Activated CD8-positive, alpha-beta memory T cell treated with anti-CD3 and anti-CD28 coated beads for 1 hour (primary cell): ENCODE data around the gene ALDH1L1.

Experiments used
- DNase-seq, 2 donors: peaks; one replicate each; pipeline ENCODE4 v3.0.0-alpha.2; 2020; ENCODE audit warnings: low read depth in 1 of 2; ENCODE audit errors: extremely low read depth in 1 of 2

The ALDH1L1 gene

DNA sequence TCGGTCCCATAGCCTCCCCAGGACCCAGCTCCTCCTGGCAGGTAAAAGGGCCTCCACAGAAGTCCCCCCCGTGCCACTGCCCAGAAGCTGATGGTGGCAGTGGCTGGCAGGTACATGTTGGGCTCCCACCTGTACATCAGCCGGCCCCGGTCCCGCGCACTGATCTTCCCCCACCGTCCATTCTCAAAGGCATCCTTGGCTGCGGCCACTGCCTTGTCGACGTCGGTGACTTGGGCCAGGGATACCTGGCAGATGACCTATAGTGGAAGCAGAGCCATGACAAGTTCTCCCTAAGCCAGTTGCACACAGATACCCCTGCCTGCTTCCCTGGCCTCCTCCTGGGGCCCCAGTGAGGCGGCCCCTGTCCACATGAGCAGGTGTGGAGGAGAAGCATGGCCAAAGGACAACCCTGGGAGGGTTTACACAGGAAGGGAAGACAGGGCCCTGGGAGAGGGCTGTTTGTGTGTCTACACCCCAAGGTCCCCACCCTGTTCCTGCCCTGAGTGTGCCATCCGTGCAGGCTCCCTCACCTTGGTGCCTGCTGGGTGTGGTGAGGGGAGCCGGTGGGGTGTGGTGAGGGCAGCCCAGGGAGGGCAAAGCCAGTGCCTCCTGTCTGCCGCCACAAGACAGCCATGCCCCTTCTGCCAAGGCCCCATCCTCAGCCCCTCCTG lies 44.8 kb downstream of the ALDH1L1 start:
- DNase-seq: no peak

DNA sequence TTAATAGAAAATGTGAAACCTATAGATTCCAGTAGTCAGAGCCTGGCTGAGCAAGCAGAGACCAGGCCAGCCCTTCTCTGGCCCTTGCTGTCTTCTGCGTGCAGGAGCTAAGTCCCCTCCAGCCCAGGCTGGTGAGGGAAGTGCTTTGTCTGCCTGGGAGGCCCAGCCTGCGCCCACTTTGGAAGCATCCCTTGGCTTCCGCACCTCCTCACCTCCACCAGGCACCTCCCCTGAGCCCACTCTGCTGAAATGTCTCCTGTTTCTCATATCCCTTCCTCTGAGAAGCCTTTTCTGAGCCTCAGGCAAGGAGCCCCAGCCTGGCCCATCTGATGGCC lies 45.3 kb downstream of the ALDH1L1 start:
- DNase-seq: no peak

DNA sequence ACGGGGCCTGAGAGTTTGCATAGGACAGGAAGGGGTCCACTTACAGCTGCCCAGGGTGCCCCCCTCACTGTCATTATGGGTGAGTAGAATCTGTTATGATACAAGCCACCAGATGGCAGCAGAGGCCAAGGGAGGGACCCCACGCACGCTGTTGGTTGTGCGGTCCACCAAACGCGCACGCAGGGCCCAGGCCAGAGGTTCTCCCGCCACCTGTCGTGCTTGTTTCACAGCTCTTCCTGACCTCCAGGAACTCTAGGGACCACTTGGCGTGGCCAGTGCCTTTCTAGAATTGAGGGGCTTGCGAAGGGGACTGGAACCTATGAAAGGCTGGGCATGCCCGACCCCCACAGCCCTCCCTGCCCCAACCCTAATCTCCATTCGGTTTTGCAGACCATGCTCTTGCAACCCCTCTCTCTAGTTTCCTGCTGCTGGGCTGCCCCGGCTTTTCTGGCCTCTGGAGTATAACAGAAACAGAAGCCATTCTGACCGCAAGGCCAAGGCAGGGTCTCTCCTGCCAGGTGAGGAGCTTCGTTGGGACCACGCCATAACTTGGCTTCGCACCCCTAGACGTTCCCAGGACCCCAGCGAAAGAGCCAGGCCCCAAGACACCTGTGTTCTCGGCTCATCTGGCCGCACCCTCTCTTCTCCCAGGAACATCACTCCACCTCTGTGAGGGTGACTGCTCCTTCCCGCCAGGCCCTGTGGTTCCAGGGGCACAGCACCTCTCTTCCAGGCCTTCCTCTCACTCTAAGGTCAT lies 46.0 kb downstream of the ALDH1L1 start:
- peak in 1 of 2 donors; percentile 18 for DNase-seq

DNA sequence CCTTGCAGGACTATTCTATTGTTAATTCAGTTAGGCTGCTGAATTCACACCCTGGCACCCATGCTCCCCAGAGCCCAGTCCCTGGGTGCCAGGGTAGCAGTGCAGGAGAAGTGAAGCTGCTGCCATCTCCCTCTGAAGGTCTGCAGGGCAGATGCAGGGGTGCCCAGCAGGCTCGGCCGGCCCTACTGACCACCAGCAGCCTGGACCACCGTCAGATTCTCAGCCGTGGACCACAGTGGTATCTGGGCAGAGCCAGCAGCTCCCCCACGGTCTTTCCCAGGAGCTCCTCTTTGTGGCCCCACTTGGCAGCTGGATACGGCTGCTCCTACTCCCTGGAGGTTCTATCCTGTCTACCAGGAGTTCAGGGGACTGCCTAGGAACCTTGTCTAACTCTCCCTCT lies 46.8 kb downstream of the ALDH1L1 start:
- DNase-seq: no peak

DNA sequence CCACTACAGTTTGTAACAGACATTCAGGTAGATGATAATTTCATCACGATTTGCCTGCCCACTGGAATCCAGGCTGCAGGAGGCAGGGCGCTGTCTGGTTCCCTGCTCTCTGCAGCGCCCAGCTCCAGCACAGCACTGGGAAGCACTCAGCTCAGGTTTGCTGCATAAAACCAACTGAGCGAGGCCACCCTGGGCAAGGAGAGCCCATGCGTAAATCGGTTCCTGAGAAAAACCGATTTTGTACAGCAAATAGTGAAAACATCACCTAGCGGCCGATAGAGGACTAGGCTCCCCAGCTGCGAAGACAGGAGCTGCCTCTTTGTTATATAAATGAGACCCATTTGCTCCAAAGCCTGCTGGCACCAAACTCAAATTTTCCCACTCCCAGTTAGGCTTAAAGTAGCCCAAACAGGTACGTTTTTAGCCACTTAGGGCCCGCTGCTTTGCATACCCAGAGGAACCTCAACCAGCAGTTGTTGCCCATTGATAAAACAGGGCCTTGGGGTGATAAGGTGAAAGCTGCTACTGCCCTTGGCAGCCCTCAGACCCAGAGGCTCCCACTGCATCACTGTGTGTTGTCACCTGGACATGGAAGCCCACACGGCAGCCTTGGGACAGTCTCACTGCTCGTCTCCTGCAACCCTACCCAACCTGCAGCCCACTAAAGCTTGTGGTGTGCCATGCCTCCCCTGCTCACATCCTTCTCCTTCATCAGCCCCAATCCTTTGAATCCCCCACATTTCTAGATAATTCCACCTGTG lies 47.5 kb downstream of the ALDH1L1 start:
- DNase-seq: no peak

DNA sequence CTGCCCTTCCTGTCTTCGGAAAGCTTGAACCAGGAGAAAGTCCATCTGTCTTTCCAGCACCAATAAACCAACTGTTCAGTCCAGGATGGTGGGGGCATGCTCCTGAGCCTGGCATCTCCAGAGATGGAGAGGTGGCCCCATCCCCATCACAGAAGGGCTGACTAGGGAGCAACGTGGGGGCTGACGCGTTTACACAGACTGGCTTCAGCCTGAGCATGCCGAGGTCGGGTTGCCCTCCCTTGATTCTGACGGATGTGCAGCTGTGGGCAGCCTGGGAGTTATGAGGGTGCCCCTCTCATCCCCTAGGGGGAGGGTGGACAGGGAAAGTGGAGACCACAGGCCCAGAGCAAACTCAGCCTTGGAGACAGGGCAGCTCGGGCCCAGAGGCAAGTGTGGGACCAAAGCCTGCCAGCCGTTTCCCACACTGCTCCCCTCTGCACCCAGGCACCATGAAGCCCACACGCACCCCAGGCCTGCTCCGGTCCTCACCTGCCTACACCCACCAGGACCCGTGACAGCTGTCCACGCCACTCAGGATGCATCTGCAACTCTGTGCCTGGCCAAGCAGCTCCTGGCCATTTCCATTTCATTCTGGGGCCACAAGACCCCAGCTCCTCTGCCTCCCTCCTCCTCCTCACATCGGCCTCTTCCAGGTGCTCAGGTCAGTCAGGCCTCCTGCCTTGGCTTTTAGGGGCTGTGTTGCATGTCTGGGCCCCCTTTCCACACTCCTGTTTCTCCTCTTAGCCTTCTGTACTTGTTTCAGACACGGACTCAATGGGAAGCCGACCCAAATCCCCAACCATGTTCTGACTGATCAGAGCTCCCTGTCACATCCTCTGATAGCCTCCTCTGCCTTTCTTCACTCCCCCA lies 48.3 kb downstream of the ALDH1L1 start:
- no peak for DNase-seq

DNA sequence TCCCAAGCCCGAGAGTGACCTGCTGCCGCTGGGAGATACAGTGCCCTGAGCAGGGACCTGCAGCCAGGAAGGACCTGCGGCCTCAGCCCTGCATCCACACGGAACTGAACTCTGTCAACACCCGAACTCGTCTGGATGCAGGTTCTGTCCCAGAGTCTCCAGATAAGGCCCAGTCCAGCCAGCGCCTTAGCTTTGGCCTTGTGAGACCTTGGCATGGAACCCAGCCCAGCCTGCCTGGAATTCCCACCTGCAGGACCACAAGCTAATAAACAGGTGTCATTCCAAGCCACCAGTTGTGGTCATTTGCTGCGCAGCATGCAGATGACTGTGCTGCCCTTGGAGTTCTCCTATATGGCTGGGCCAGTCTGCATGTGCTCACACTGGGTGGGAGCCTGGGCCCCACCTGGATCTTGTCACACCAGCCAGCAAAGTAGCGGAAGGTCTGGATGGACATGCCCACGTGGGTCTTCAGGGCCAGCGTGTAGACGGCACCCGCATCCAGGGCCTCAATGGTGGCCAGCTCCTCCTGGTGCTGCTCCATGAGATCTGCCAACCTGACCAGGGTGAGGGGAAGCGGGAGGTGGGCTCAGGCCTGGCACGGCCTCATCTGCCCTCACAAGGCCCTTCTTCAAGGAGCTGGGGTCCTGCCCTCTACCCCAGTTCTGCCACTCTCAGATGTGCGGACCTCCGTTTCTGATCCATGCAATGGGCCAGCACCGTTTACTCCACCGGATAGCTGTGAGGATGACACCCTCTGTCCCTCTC lies 49.2 kb downstream of the ALDH1L1 start:
- no peak for DNase-seq

DNA sequence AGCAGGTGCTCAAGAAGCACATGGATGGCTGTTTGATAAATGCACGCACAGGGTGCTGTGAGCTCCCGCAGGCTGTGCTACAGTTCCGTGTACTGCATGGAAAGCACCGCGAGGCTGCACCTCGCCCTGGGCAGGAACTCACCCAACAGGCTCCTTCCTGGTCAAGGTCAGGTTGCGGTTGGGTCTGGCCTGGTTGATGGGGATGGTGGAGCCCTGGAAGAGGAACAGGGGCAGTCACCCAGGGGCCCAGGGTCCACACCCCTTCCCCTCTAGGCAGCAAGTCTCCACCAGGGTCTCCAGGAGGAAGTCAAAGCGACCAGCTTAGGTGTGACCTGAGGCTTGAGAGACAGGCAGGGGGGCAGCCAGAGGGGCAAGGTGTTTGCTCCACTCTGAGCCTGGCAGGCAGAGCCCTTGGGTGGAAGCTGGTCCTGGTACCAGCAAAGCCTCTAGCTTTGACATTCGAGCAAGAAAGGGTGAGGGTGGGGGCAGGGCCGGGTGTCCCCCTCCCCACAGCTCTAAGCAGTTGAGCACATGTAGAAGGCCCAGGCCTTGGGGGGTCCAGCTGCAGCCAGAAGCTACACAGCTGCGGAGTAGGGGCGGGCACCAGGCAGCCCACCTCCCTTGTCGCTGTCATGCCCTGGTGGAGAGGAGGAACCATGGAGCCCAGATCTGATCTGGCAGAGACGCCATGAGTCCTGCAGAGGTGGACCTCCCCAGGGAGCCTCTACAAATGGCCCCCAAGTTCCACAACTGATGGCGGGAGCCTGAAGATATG lies 50.1 kb downstream of the ALDH1L1 start:
- no peak for DNase-seq

DNA sequence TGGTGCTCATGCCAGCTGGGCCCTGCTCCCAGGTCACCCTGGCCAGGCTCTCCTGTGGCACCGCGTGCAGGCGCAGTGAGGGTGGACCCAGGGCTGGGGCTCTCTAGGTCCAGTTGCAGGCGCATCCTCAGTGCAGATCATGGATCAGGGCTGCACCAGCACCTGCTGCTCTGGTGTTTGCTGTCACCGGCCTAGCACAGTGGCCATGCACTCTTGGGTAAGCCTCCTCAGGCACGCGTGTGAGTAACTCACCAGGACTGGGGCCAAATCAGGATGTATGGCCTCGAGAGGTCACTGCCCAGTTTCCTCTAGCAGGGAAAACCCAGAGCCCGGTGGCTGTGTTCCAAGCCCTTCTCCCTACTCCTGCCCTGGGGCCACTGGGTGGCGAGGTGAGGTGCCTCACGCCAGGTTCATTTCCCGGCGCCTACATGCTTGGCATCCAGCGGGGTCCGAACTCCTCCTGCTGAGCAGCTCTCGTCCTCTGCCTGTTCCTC lies 50.9 kb downstream of the ALDH1L1 start:
- DNase-seq: no peak

DNA sequence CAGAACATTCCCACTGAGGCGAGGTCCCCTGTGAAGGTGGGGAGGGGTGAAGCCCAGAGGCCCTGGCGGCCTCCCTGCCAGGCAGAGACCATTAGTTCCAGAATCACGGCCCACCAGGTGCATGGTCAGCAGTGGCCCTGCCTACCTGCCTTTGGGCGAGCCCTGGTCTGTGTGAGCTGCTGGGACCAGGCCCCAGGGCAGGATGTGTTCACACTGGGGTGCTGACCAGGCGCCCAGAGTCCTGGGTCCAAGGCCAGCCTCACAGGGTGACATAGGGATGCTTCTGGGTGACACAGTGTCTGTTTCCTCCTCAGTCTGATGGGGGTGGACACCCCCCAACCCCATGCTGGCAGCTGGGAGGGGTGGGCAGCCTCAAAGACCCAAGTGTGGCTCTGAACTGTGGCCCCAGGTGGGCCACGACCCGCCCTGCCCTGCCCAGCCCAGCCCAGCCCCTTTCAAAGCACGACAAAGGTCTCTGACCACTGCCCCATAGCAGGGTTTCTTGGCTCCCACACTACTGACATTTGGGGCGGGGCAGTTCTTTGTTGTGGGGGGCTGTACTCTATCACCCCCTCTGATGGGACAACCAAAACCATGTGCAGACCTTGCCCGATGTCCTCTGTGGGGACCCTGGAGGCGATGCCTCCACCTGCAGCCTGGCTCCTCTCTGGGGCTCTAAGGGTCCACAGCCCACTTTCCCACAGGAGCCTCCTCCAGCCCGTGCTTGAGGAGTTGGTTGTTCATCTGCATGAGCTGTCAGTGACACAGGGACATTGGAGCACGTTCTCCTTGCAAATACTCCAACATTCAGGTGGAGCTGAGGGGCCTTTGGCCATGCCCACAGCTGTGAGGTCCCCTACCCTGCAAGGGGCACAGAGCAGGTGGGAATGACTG lies 51.6 kb downstream of the ALDH1L1 start:
- no peak for DNase-seq

DNA sequence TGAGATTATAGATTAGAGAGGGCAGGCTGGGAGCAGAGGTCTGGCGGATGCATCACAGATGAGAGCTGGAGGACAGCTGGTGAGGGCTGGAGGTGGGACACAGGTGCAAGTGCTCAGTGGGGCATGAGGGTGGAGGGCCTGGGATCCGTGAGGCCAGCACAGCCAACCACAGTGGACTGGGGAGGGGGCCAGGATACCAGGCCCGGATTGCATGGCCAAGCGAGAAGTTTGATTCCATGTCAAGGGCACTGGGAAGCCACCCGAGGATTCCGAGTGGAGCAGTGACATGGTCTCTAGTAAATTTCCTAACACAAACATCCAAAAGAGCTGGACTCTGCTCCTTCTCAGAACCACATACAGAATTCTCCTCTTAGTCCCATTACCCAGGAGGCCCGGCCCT lies 52.5 kb downstream of the ALDH1L1 start:
- no peak for DNase-seq

DNA sequence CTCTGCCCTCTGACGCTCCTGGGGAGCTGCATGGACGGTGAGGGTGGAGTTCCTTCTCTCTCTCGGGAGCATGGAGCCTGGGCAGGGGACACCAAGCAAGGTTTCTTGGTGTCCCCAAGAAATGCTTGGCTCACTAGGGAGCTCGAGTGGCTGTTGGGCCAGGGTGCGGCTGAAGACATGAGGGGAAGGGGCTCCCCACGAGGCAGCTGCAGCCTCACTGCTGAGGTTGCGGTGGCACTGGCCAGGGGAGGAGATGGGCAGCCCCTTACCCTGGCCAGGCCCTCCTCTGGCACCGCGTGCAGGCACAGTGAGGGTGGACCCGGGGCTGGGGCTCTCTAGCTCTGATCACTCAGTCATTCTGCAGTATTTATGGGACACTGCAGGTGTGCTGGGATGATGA lies 52.9 kb downstream of the ALDH1L1 start:
- no peak for DNase-seq

DNA sequence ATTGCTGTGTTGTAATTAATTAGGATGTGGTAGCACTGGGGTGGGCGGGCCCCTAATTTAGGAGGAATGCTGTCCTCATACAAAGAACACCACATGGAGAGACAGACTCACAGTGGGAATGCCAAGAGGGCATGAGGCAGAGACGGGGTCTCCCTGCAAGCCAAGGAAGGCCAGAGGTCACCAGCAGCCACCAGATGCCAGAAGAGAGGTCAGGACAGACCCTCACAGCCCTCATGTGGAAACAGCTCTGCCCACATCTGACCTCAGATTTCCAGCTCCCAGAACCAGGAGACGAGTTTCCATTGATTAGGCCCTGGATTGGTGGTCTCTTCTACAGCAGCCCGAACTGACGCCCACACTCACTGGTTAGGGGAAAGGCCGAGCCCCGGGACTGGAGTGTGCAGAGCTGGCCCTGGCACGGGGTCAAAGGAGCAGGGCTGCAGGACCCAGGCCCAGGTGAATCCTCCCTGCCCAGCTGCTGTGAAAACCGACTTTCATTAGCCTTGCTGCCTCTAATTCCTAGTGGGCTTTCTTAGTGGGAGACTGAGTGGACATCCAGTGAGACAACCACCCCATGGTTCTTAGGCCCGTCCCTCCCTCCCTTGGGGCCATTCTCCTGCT lies 53.5 kb downstream of the ALDH1L1 start:
- no peak for DNase-seq

DNA sequence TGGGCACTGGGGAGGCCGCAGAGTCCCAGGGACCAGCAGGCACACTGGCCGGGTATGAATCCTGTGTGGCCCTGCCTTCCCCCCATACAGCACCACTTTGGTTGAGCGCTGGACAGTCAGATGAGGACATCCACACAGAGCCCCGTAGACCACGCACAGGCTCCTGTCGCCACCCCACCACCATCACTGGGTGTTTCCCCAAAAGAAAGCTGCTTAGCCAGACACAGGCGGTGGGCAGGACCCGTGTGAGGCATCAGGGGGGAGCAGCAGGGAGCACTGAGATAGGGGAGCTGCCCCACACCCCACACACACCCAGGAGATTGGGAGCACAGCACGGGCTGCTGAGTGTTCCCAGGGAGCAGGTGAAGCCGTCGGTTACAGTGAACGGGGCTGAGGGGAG lies 54.1 kb downstream of the ALDH1L1 start:
- no peak for DNase-seq

DNA sequence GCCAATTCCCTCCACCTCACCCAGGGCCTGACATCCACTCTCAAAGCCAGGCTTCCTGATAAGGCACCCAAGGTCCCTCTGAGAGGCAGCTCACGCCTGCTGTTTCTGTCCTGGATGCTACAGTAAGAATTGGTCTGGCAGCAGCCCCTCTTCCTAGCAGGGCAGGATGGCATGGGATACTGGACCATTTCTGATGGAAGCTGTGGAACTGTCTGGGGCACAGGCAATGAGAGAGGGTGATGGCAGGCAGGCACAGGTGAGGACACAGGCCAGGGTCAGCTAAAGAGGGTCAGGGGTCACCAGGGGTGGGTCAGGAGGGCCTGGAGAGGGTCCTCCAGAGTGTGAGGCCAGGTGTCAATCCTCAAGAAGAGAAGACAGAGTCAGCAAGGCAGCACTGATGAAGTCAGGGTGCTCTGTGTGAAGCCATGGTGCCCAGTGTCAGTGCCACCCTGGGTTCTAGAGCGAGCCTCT lies 54.6 kb downstream of the ALDH1L1 start:
- DNase-seq: no peak

DNA sequence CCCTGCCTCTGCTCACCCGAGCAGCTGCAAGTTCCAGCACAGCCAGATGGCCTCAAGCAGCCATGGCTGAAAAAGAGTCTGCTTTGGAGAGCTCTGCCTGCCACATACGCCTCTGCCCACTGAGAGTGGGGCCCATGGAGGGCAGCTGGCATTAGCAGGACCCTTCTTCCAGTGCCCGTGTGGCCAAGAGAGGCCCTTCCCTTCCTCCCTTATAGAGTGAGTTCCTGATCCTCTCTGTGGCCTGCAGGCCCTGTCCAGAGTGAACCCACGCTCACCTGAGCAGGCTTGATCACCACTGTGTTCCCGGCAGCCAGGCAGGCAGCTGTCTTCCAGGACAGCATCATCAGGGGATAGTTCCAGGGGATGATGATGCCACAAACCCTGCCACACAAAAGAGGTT lies 55.0 kb downstream of the ALDH1L1 start:
- DNase-seq: no peak

DNA sequence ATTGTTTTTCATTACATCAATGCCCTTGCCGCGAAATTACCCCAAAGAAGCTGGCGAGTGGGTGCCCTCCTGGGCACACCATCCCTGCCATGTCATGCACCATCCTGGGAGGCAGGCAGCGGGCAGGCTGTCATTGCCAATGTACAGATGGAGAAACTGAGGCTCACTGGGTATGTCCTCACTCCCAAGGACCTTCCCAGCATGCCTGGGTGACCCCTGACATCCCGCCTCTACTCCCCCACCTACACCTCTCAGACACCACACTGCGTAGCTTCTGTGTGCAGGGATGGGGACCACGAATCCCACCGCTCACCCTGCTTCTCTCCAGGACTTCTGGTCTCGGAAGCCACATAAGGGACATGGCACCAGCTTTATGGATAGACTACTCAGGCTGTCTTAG lies 55.5 kb downstream of the ALDH1L1 start:
- no peak for DNase-seq
